GM12873 (cell line): ENCODE measurements around the gene GPR27.

Source experiments
- CTCF ChIP-seq: IDR thresholded peaks from 2 replicates; pipeline ENCODE4 v1.5.1; 2012; ENCODE audit warnings: low read depth, mild to moderate bottlenecking, moderate library complexity, low read length, control low read depth; ENCODE audit not compliant: insufficient read depth; ENCODE audit errors: missing control alignments

GPR27 gene

GRCh38 chr3:71753701-71754609, at the start of gene GPR27:
Gene GPR27 (plus strand): TSS chr3:71753855. CDS start chr3:71754050, 195 bp downstream.
- no peak for TF ChIP-seq CTCF

GRCh38 chr3:71704915-71705314, 48.7 kb upstream of the GPR27 start:
- TF ChIP-seq CTCF, result no peak

- no peak for TF ChIP-seq CTCF
Measured at GRCh38 chr3:71705681-71706080, 48.0 kb upstream of the GPR27 start.

GRCh38 chr3:71707595-71707994, 46.1 kb upstream of the GPR27 start:
- no peak for TF ChIP-seq CTCF

GRCh38 chr3:71708476-71709105, 45.1 kb upstream of the GPR27 start:
- TF ChIP-seq CTCF, result no peak

- no peak for TF ChIP-seq CTCF
Measured at GRCh38 chr3:71709908-71710511, 43.6 kb upstream of the GPR27 start.

GRCh38 chr3:71710906-71711494, 42.7 kb upstream of the GPR27 start:
- TF ChIP-seq CTCF, result peak; percentile 61
